OCI-LY1 (cell line): Measurements from ENCODE around the gene PTPRJ.

Experiments
- EZH2 ChIP-seq: fragments of 200-600 bp; sonication (generic), shearing (Covaris generic); IDR thresholded peaks from 2 replicates; pipeline ENCODE4 v1.8.0; 2017; ENCODE audit warnings: borderline replicate concordance, mixed run types, mild to moderate bottlenecking, antibody characterized with exemption, low read length, moderate library complexity, mixed read lengths
- TF ChIP-seq, protein P1 (sequence below): fragments of 200-600 bp; sonication (generic), shearing (Covaris generic); IDR thresholded peaks from 2 replicates; pipeline ENCODE4 v1.5.1; 2017; ENCODE audit warnings: mild to moderate bottlenecking, antibody characterized with exemption, low read length, moderate library complexity, mixed read lengths

DNA sequence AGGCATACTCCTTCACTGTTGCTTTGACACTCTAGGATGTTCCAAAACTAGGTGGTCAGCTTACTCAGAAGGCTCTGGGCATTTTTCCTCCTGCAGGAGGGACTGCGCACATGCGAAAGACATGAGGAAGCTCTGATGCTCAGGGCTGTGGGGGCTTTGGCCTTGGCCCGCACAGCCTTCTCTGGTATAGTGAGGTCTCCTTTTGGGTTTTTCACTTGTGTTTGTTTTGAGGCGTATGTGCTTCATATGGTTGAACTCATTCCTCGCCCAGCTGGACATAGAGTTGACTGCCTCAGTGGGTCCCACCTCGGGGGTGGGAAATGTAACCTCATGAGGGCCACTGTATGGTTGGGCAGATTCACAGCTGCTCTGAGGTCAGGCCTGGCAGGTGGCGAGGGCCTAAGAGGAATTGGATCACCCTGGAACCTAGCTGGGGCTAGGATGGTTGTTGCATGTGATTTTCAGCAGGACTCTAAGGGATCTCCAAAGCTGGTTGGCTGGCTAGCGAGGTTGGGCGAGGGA is 63.7 kb downstream of the PTPRJ start:
- TF ChIP-seq, protein P1, sequence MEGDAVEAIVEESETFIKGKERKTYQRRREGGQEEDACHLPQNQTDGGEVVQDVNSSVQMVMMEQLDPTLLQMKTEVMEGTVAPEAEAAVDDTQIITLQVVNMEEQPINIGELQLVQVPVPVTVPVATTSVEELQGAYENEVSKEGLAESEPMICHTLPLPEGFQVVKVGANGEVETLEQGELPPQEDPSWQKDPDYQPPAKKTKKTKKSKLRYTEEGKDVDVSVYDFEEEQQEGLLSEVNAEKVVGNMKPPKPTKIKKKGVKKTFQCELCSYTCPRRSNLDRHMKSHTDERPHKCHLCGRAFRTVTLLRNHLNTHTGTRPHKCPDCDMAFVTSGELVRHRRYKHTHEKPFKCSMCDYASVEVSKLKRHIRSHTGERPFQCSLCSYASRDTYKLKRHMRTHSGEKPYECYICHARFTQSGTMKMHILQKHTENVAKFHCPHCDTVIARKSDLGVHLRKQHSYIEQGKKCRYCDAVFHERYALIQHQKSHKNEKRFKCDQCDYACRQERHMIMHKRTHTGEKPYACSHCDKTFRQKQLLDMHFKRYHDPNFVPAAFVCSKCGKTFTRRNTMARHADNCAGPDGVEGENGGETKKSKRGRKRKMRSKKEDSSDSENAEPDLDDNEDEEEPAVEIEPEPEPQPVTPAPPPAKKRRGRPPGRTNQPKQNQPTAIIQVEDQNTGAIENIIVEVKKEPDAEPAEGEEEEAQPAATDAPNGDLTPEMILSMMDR, result no peak
- TF ChIP-seq EZH2, result no peak
